OCI-LY3 (cell line): ENCODE data around the gene TSR3.

Experiments used
- H2AFZ ChIP-seq: fragments of 200-600, 300-600 bp; shearing (Covaris generic); 2 replicates; pipeline ENCODE4 v1.6.0; 2014; ENCODE audit warnings: antibody characterized with exemption, low read depth, low read length
- H3K27ac ChIP-seq: fragments of 200-600, 300-600 bp; sonication (generic); 2 replicates; pipeline ENCODE4 v1.5.1; 2014; ENCODE audit warnings: mild to moderate bottlenecking, low read length, moderate library complexity, mixed read lengths
- H3K27me3 ChIP-seq: fragments of 200-600, 300-600 bp; sonication (generic); 2 replicates; pipeline ENCODE4 v1.6.1; 2014; ENCODE audit warnings: low read depth, low read length, mixed read lengths
- H3K36me3 ChIP-seq: fragments of 200-600, 300-600 bp; sonication (generic); replicated peaks from 2 replicates; pipeline ENCODE3; 2014; ENCODE audit warnings: low read depth, low read length, mixed read lengths
- H3K4me1 ChIP-seq: fragments of 300-600, 200-600 bp; sonication (generic); 2 replicates; pipeline ENCODE4 v1.6.1; 2014; ENCODE audit warnings: low read length, mixed read lengths
- H3K4me2 ChIP-seq: fragments of 200-600, 300-600 bp; sonication (generic); 2 replicates; pipeline ENCODE4 v1.6.1; 2014; ENCODE audit warnings: low read length, mixed read lengths
- H3K4me3 ChIP-seq: fragments of 300-600, 200-600 bp; sonication (generic); 2 replicates; pipeline ENCODE4 v1.5.1; 2014; ENCODE audit warnings: antibody characterized with exemption, mild to moderate bottlenecking, low read length, moderate library complexity
- H3K79me2 ChIP-seq: fragments of 300-600, 200-600 bp; shearing (Covaris generic); 2 replicates; pipeline ENCODE4 v1.6.1; 2014; ENCODE audit warnings: mild to moderate bottlenecking, low read length, mixed read lengths
- H3K9ac ChIP-seq: fragments of 300-600, 200-600 bp; shearing (Covaris generic); 2 replicates; pipeline ENCODE4 v1.6.0; 2014; ENCODE audit warnings: mild to moderate bottlenecking, low read length, moderate library complexity
- H3K9me3 ChIP-seq: fragments of 200-600, 300-600 bp; shearing (Covaris generic); 2 replicates; pipeline ENCODE4 v1.6.1; 2014; ENCODE audit warnings: low read length, mixed read lengths; ENCODE audit not compliant: insufficient read depth
- H4K20me1 ChIP-seq: fragments of 200-600, 300-600 bp; sonication (generic); 2 replicates; pipeline ENCODE4 v1.6.1; 2016; ENCODE audit warnings: low read length, mixed read lengths; ENCODE audit not compliant: insufficient read depth
- CTCF ChIP-seq: fragments of 200-600, 300-600 bp; sonication (generic); IDR thresholded peaks from 2 replicates; pipeline ENCODE4 v1.5.1; 2014; ENCODE audit warnings: antibody characterized with exemption, low read length, low read depth
- EZH2phosphoT487 ChIP-seq: fragments of 200-600 bp; shearing (Covaris generic); IDR thresholded peaks from 2 replicates; pipeline ENCODE4 v1.6.1; 2018; ENCODE audit warnings: antibody characterized with exemption, mixed run types, low read depth

The TSR3 gene

GRCh38 chr16:1366712-1367299 lies 15.1 kb upstream of the TSR3 start:
- peaks cover 22% of the 10 kb centered on the region for H3K79me2 ChIP-seq
- TF ChIP-seq CTCF (no peak), EZH2phosphoT487 (no peak)
- H3K4me1 ChIP-seq = no peaks in the 10 kb centered on the region
- H3K4me3 ChIP-seq = no peak overlapping the region
- no peak overlapping the region for H3K27ac ChIP-seq
- no peak overlapping the region for H3K9ac ChIP-seq
- no peaks in the 10 kb centered on the region for H3K27me3 ChIP-seq
- no peaks in the 10 kb centered on the region; the same call in 1 of the 2 replicates for H4K20me1 ChIP-seq
- no peak overlapping the region for H2AFZ ChIP-seq
- H3K4me2 ChIP-seq = no peak overlapping the region
- peaks cover 37% of the 10 kb centered on the region for H3K36me3 ChIP-seq
- no peaks in the 10 kb centered on the region for H3K9me3 ChIP-seq

- Histone ChIP-seq H3K27ac (no peak overlapping the region), H3K9ac (no peak overlapping the region), H3K79me2 (peaks cover 25% of the 10 kb centered on the region), H3K36me3 (peaks cover 37% of the 10 kb centered on the region), H4K20me1 (no peaks in the 10 kb centered on the region; the same call in 1 of the 2 replicates), H3K4me3 (no peak overlapping the region), H3K4me1 (no peaks in the 10 kb centered on the region), H2AFZ (no peak overlapping the region), H3K4me2 (no peak overlapping the region), H3K27me3 (no peaks in the 10 kb centered on the region), H3K9me3 (no peaks in the 10 kb centered on the region)
- TF ChIP-seq CTCF (no peak), EZH2phosphoT487 (no peak)
Measured at GRCh38 chr16:1366060-1366711, 14.5 kb upstream of the TSR3 start.

- Histone ChIP-seq H4K20me1 (no peaks in the 10 kb centered on the region; the same call in 1 of the 2 replicates), H3K27ac (no peak overlapping the region), H3K4me2 (no peak overlapping the region), H3K9ac (no peak overlapping the region), H3K79me2 (peaks cover 38% of the 10 kb centered on the region), H2AFZ (no peak overlapping the region), H3K36me3 (peaks cover 34% of the 10 kb centered on the region), H3K9me3 (no peaks in the 10 kb centered on the region), H3K27me3 (no peaks in the 10 kb centered on the region), H3K4me1 (no peaks in the 10 kb centered on the region), H3K4me3 (no peak overlapping the region)
- no peak for TF ChIP-seq EZH2phosphoT487
- TF ChIP-seq CTCF = no peak
Measured at GRCh38 chr16:1364510-1364909, 12.8 kb upstream of the TSR3 start.

- Histone ChIP-seq H3K79me2 (peaks cover 42% of the 10 kb centered on the region), H3K27ac (no peak overlapping the region), H2AFZ (no peak overlapping the region), H4K20me1 (no peaks in the 10 kb centered on the region; the same call in 1 of the 2 replicates), H3K27me3 (no peaks in the 10 kb centered on the region), H3K4me1 (no peaks in the 10 kb centered on the region), H3K9me3 (no peaks in the 10 kb centered on the region), H3K4me2 (no peak overlapping the region), H3K36me3 (peaks cover 34% of the 10 kb centered on the region), H3K9ac (no peak overlapping the region), H3K4me3 (no peak overlapping the region)
- no peak for TF ChIP-seq EZH2phosphoT487
- TF ChIP-seq CTCF = peak; percentile 87
Measured at GRCh38 chr16:1363501-1364041, 11.9 kb upstream of the TSR3 start.
